Endodermal cell (in vitro differentiated cells): ENCODE results near the gene VCPKMT. TPM values are rescaled to one million over a fixed set of nuclear protein-coding genes. Genes with fewer than 3 reads are reported as not detected.
A peak's percentile ranks its signal among the peaks of the same experiment; 100 is the strongest.

ENCODE experiments used
- DNase-seq: peaks from one replicate; pipeline ENCODE4 v3.0.0-alpha.2; 2017
- H3K27ac ChIP-seq: 2 replicates; pipeline ENCODE4 v1.5.1; 2013; ENCODE audit warnings: mild to moderate bottlenecking, low read depth, low read length, moderate library complexity
- H3K27me3 ChIP-seq: 2 replicates; pipeline ENCODE4 v1.6.1; 2013; ENCODE audit warnings: mild to moderate bottlenecking, low read length, moderate library complexity; ENCODE audit not compliant: insufficient read depth, control insufficient read depth, poor library complexity, severe bottlenecking
- H3K36me3 ChIP-seq: 2 replicates; pipeline ENCODE4 v1.7.0; 2013; ENCODE audit warnings: mild to moderate bottlenecking, low read length, moderate library complexity; ENCODE audit not compliant: control insufficient read depth, insufficient read depth
- H3K4me1 ChIP-seq: one replicate; pipeline ENCODE4 v1.7.0; 2013; ENCODE audit warnings: low read length; ENCODE audit not compliant: control insufficient read depth, insufficient read depth
- H3K4me3 ChIP-seq: 2 replicates; pipeline ENCODE4 v1.5.1; 2013; ENCODE audit warnings: mild to moderate bottlenecking, low read length, moderate library complexity
- H3K9ac ChIP-seq: 2 replicates; pipeline ENCODE4 v1.6.1; 2013; ENCODE audit warnings: mild to moderate bottlenecking, low read length, moderate library complexity; ENCODE audit not compliant: poor library complexity, severe bottlenecking; ENCODE audit errors: extremely low read depth
- H3K9me3 ChIP-seq: 2 replicates; pipeline ENCODE4 v1.6.1; 2013; ENCODE audit warnings: mild to moderate bottlenecking, low read length, moderate library complexity; ENCODE audit not compliant: control insufficient read depth
- H3K27ac Mint-ChIP-seq: 2 replicates; pipeline ENCODE4 v1.8.0; 2020; ENCODE audit warnings: mixed read lengths
- H3K27me3 Mint-ChIP-seq: 2 replicates; pipeline ENCODE4 v1.8.0; 2021; ENCODE audit warnings: mild to moderate bottlenecking, mixed read lengths; ENCODE audit not compliant: insufficient read depth
- H3K36me3 Mint-ChIP-seq: 2 replicates; pipeline ENCODE4 v1.8.0; 2020; ENCODE audit warnings: low read depth, mixed read lengths
- H3K4me1 Mint-ChIP-seq: 2 replicates; pipeline ENCODE4 v1.8.0; 2020; ENCODE audit warnings: mixed read lengths
- H3K4me3 Mint-ChIP-seq: 2 replicates; pipeline ENCODE4 v1.8.0; 2020; ENCODE audit warnings: mild to moderate bottlenecking, moderate library complexity, mixed read lengths
- H3K9me3 Mint-ChIP-seq: 2 replicates; pipeline ENCODE4 v1.8.0; 2020; ENCODE audit warnings: mild to moderate bottlenecking, mixed read lengths
- CTCF ChIP-seq: fragments of 200-600 bp; sonication (generic); conservative IDR thresholded peaks from 2 replicates; pipeline ENCODE4 v1.5.0; 2021; ENCODE audit warnings: antibody characterized with exemption, mild to moderate bottlenecking
- WGBS, 2 experiments: methylation state at CpG; one replicate each; pipeline versions ENCODE4 v1.1.5 to v1.1.7; 2013; ENCODE audit warnings: missing lambda C conversion rate in 2 of 2, mixed read lengths in 1 of 2; ENCODE audit not compliant: insufficient coverage in 1 of 2, insufficient read length in 1 of 2; 5-methylcytosine and 5-hydroxymethylcytosine counted together
- total RNA-seq, 2 donors: library from RNA; stranded (reverse); fragmentation: NEBNext Ultra II Directional in 1 of 2; extraction: Animal tissue kit (Norgen Biotek cat#: 25700) in 1 of 2; gene quantifications; 2 replicates in 1 of 2; 3 replicates in 1 of 2; pipeline ENCODE4 v1.2.1, GENCODE V29; 2021

Gene VCPKMT
- total RNA-seq, 2 donors from 2014 or later = 9.6 to 13.4 TPM

GRCh38 chr14:50109342-50109741 lies 7.0 kb downstream of the VCPKMT start:
- Mint-ChIP-seq H3K9me3 (no peaks in the 10 kb centered on the region), H3K4me3 (no peak overlapping the region), H3K27me3 (no peaks in the 10 kb centered on the region), H3K27ac (no peak overlapping the region), H3K36me3 (peaks cover 56% of the 10 kb centered on the region), H3K4me1 (no peaks in the 10 kb centered on the region)
- peak; percentile 72 for TF ChIP-seq CTCF
- Histone ChIP-seq H3K36me3 (peaks cover 59% of the 10 kb centered on the region), H3K9me3 (no peaks in the 10 kb centered on the region), H3K9ac (no peak overlapping the region), H3K27me3 (no peaks in the 10 kb centered on the region), H3K4me3 (no peak overlapping the region), H3K4me1 (no peaks in the 10 kb centered on the region), H3K27ac (no peak overlapping the region)
- 89 to 100% methylated on average over 2 to 5 of the region's 6 CpGs for WGBS, 2 experiments
- DNase-seq = no peak

GRCh38 chr14:50107850-50108249 lies 8.5 kb downstream of the VCPKMT start:
- 86 to 88% methylated on average over 1 to 2 of the region's 2 CpGs for WGBS, 2 experiments
- TF ChIP-seq CTCF = no peak
- DNase-seq = no peak
- no peaks in the 10 kb centered on the region for H3K4me1 Mint-ChIP-seq
- no peaks in the 10 kb centered on the region for H3K9me3 Mint-ChIP-seq
- H3K4me1 ChIP-seq = no peaks in the 10 kb centered on the region
- peak overlapping the region; percentile 10 for H3K27ac Mint-ChIP-seq
- no peak overlapping the region for H3K4me3 Mint-ChIP-seq
- H3K27me3 ChIP-seq = no peaks in the 10 kb centered on the region
- H3K36me3 Mint-ChIP-seq = peaks cover 44% of the 10 kb centered on the region
- H3K36me3 ChIP-seq = peaks cover 46% of the 10 kb centered on the region
- no peak overlapping the region for H3K9ac ChIP-seq
- no peaks in the 10 kb centered on the region for H3K9me3 ChIP-seq
- no peak overlapping the region for H3K4me3 ChIP-seq
- H3K27ac ChIP-seq = no peak overlapping the region
- H3K27me3 Mint-ChIP-seq = no peaks in the 10 kb centered on the region

GRCh38 chr14:50106178-50106577 lies 10.2 kb downstream of the VCPKMT start:
- TF ChIP-seq CTCF = no peak
- Histone ChIP-seq H3K9me3 (no peaks in the 10 kb centered on the region), H3K27me3 (no peaks in the 10 kb centered on the region), H3K9ac (no peak overlapping the region), H3K27ac (no peak overlapping the region), H3K4me1 (no peaks in the 10 kb centered on the region), H3K4me3 (no peak overlapping the region), H3K36me3 (peaks cover 29% of the 10 kb centered on the region)
- WGBS, 2 experiments = 86 to 97% methylated on average over 4 of the region's 4 CpGs
- no peak overlapping the region for H3K4me3 Mint-ChIP-seq
- no peaks in the 10 kb centered on the region for H3K4me1 Mint-ChIP-seq
- no peak for DNase-seq
- no peak overlapping the region for H3K27ac Mint-ChIP-seq
- H3K9me3 Mint-ChIP-seq = no peaks in the 10 kb centered on the region
- H3K27me3 Mint-ChIP-seq = no peaks in the 10 kb centered on the region
- H3K36me3 Mint-ChIP-seq = peaks cover 28% of the 10 kb centered on the region
